ENCODE data around the gene TACC2.

TACC2 gene

GRCh38 chr10:122222638-122223037 is 233.7 kb downstream of the TACC2 start:
- no peak for DNase-seq (ENCODE audit: low spot score)

GRCh38 chr10:122224159-122224558 is 235.2 kb downstream of the TACC2 start:
- no peak for DNase-seq (ENCODE audit: low spot score)

GRCh38 chr10:122225330-122225729 is 236.4 kb downstream of the TACC2 start:
- DNase-seq (ENCODE audit: low spot score) = no peak

GRCh38 chr10:122227754-122228153 is 238.8 kb downstream of the TACC2 start:
- no peak for DNase-seq (ENCODE audit: low spot score)

GRCh38 chr10:122229666-122230065 is 240.7 kb downstream of the TACC2 start:
- DNase-seq (ENCODE audit: low spot score) = no peak

GRCh38 chr10:122230222-122230621 is 241.3 kb downstream of the TACC2 start:
- DNase-seq (ENCODE audit: low spot score) = no peak

GRCh38 chr10:122232769-122233168 is 243.8 kb downstream of the TACC2 start:
- no peak for DNase-seq (ENCODE audit: low spot score)

GRCh38 chr10:122233857-122234348 is 244.9 kb downstream of the TACC2 start:
- DNase-seq (ENCODE audit: low spot score) = no peak

GRCh38 chr10:122234416-122234815 is 245.5 kb downstream of the TACC2 start:
- no peak for DNase-seq (ENCODE audit: low spot score)

- DNase-seq (ENCODE audit: low spot score) = no peak
Observed at GRCh38 chr10:122236690-122237306, 247.8 kb downstream of the TACC2 start.

- DNase-seq (ENCODE audit: low spot score) = no peak
Observed at GRCh38 chr10:122237331-122237990, 248.5 kb downstream of the TACC2 start.

GRCh38 chr10:122239578-122240257 is 250.8 kb downstream of the TACC2 start:
- DNase-seq (ENCODE audit: low spot score) = no peak

GRCh38 chr10:122240401-122240800 is 251.4 kb downstream of the TACC2 start:
- DNase-seq (ENCODE audit: low spot score) = no peak

- no peak for DNase-seq (ENCODE audit: low spot score)
Observed at GRCh38 chr10:122241836-122242235, 252.9 kb downstream of the TACC2 start.

- no peak for DNase-seq (ENCODE audit: low spot score)
Observed at GRCh38 chr10:122243550-122243949, 254.6 kb downstream of the TACC2 start.

- no peak for DNase-seq (ENCODE audit: low spot score)
Observed at GRCh38 chr10:122244001-122244975, 255.3 kb downstream of the TACC2 start.

- DNase-seq (ENCODE audit: low spot score) = no peak
Observed at GRCh38 chr10:122245136-122245535, 256.2 kb downstream of the TACC2 start.

GRCh38 chr10:122245897-122246296 is 256.9 kb downstream of the TACC2 start:
- DNase-seq (ENCODE audit: low spot score) = no peak

GRCh38 chr10:122246830-122247520 is 258.0 kb downstream of the TACC2 start:
- DNase-seq (ENCODE audit: low spot score) = no peak

- no peak for DNase-seq (ENCODE audit: low spot score)
Observed at GRCh38 chr10:122248356-122249302, 259.7 kb downstream of the TACC2 start.
